A673 (cell line): ENCODE data around the gene POLR1E. TPM values are rescaled to one million over a fixed set of nuclear protein-coding genes. Genes with fewer than 3 reads are reported as not detected.

Experiments used
- Bru-seq: library from RNA; stranded (reverse); fragments of 400-500 nt; gene quantifications from one replicate; lab custom pipeline; 2021; lab: Mats Ljungman, UMichigan
- BruChase-seq, 2 experiments: library from RNA; stranded (reverse); fragments of 400-500 nt; gene quantifications; one replicate each; lab custom pipeline; 2021; lab: Mats Ljungman, UMichigan
- BruUV-seq: library from RNA; stranded (reverse); fragments of 400-500 nt; replicated peaks from 2 replicates; lab custom pipeline; 2021; lab: Mats Ljungman, UMichigan
- CTCF ChIA-PET: fragments of 300-600 bp; sonication (Branson Sonifier 250); formaldehyde crosslinking; loops from one replicate; lab custom pipeline; 2022; ENCODE audit warnings: antibody characterized with exemption; lab: Charles Lee
- POLR2A ChIA-PET: fragments of 300-600 bp; sonication (Branson Sonifier 250); formaldehyde crosslinking; loops from one replicate; lab custom pipeline; 2022; ENCODE audit warnings: antibody characterized with exemption; ENCODE audit not compliant: low non-redundant PET; lab: Charles Lee
- DNase-seq: peaks from one replicate; pipeline ENCODE4 v3.0.0-alpha.2; 2015; ENCODE audit warnings: low spot score
- H3K27ac ChIP-seq: fragments of 200-600 bp; sonication (generic); 2 replicates; pipeline ENCODE4 v1.5.1; 2016; ENCODE audit warnings: mixed run types, low read depth, mild to moderate bottlenecking, mixed read lengths, antibody characterized with exemption, low read length; ENCODE audit not compliant: poor library complexity, severe bottlenecking
- H3K27me3 ChIP-seq: fragments of 200-600 bp; sonication (generic); replicated peaks from 2 replicates; pipeline ENCODE4 v1.6.1; 2017; ENCODE audit warnings: mixed run types, low read depth, mild to moderate bottlenecking, mixed read lengths, antibody characterized with exemption, low read length; ENCODE audit not compliant: insufficient read depth, poor library complexity
- H3K36me3 ChIP-seq: fragments of 200-600 bp; sonication (generic); 2 replicates; pipeline ENCODE4 v1.6.1; 2016; ENCODE audit warnings: mixed run types, mild to moderate bottlenecking, mixed read lengths, antibody characterized with exemption, low read length; ENCODE audit not compliant: insufficient read depth, poor library complexity, severe bottlenecking
- H3K4me1 ChIP-seq: fragments of 200-600 bp; sonication (generic); 2 replicates; pipeline ENCODE4 v1.6.1; 2017; ENCODE audit warnings: mixed run types, mild to moderate bottlenecking, mixed read lengths, antibody characterized with exemption, low read length; ENCODE audit not compliant: insufficient read depth, poor library complexity, severe bottlenecking
- H3K4me3 ChIP-seq: fragments of 200-600 bp; sonication (generic); 2 replicates; pipeline ENCODE4 v1.5.1; 2016; ENCODE audit warnings: low read depth, mixed run types, mild to moderate bottlenecking, mixed read lengths, low read length; ENCODE audit not compliant: poor library complexity, severe bottlenecking
- H3K9me3 ChIP-seq: fragments of 200-600 bp; sonication (generic); 2 replicates; pipeline ENCODE4 v1.6.1; 2016; ENCODE audit warnings: mixed run types, low read depth, mild to moderate bottlenecking, mixed read lengths, antibody characterized with exemption, low read length; ENCODE audit not compliant: poor library complexity, severe bottlenecking
- CTCF ChIP-seq: fragments of 300-800, 200-600 bp; sonication (generic); conservative IDR thresholded peaks from 2 replicates; pipeline ENCODE4 v1.5.1; 2017; ENCODE audit warnings: low read depth, mild to moderate bottlenecking, antibody characterized with exemption, low read length, moderate library complexity, mixed read lengths
- EZH2 ChIP-seq: fragments of 200-600 bp; sonication (generic); IDR thresholded peaks from 2 replicates; pipeline ENCODE4 v1.6.1; 2017; ENCODE audit warnings: borderline replicate concordance, low read depth, mild to moderate bottlenecking, mixed read lengths, antibody characterized with exemption, low read length; ENCODE audit not compliant: poor library complexity, severe bottlenecking
- intact Hi-C: fragments of 100-400 bp; cut with micrococcal nuclease; formaldehyde crosslinking; loops from one replicate; pipeline ENCODE4 v1.10.0; 2022; ENCODE audit not compliant: unreplicated experiment
- long read RNA-seq: library from polyadenylated mRNA; stranded (forward); transcript quantifications from one replicate; pipeline ENCODE4 v2.0.0, GENCODE V29; 2022
- total RNA-seq: library from RNA; stranded (reverse); gene quantifications from 2 replicates; pipeline ENCODE4 v1.2.3, GENCODE V29; 2021

Gene POLR1E
- total RNA-seq (55.1 and 68.8 TPM in 2 replicates), Bru-seq, nascent RNA (percentile 86 among the genes with signal in this experiment), BruChase-seq, experiment 1, labeled RNA remaining after a 2-hour chase (percentile 88 among the genes with signal in this experiment), BruChase-seq, experiment 2, labeled RNA remaining after a 6-hour chase (percentile 93 among the genes with signal in this experiment)
- long read RNA-seq, transcript POLR1E-202 (12 exons, 1,868 nt) = major isoform, 57 of 67 reads
- long read RNA-seq, partial matches to known transcripts = 3 of 67 reads
- long read RNA-seq, other reads (novel, unspliced or antisense) = 5 of 67 reads

DNA sequence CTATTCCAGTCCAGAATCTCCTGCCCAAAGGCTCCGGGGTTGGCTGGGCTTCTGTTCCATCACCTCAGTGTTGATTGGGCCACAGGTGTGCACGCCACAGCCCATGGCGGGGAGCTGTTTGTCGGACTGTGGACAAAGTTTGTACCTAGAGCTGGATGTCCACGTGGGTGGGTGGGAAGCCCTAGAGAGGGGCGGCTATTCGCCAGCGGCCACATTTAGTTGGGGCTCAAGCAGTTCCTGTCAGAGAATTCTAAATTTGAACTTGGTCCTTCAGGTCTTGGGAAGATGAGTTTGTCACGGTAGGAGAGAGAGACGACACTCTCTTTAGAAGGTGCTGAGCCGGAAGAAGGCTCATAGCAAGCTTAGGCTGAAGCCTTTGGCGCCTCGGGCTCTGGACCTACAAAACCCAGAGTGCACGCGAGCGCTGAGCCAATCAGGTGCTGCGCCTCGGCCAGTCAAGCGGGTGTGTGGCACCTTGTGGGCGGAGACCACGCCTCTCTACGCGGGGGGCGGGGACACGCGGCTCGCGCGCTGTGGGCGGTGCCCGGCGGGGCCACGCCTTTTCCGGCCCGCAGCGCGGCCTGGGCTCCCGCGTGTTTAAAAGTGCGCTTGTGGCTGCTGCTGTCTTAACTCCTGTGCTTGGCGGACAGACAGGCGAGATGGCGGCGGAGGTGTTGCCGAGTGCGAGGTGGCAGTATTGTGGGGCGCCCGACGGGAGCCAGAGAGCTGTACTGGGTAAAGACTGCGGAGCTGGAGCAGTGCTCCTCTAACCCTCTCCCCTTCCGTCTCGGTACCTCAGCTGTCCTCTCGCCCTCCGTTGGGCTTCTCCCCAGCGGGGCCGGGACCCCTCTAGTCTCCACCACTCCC, at the start of gene POLR1E:
TSS of gene POLR1E (plus strand) at position 560 of the 867 bp plus-strand sequence. CDS start at position 660, 100 bp downstream.
- Histone ChIP-seq H3K27ac (peak within 1 kb of the TSS; percentile 83), H3K4me3 (peak within 1 kb of the TSS; percentile 76), H3K4me1 (peaks cover 21% of the 10 kb centered on the region), H3K36me3 (peaks cover 36% of the 10 kb centered on the region), H3K27me3 (no peaks in the 10 kb centered on the region), H3K9me3 (no peaks in the 10 kb centered on the region)
- ChIA-PET POLR2A (interaction anchor here (0.7 kb wide), 1 partner anchor 315 kb away, joined by 3 read pairs; no protein-coding TSS in a partner anchor), CTCF (no interaction called here)
- peak; percentile 96 for DNase-seq
- intact Hi-C loops = loop anchor here (10.0 kb wide), 3 partner anchors 99 to 919 kb away; no protein-coding TSS in a partner anchor
- no peak for TF ChIP-seq EZH2
- BruUV-seq = no TSS peak

DNA sequence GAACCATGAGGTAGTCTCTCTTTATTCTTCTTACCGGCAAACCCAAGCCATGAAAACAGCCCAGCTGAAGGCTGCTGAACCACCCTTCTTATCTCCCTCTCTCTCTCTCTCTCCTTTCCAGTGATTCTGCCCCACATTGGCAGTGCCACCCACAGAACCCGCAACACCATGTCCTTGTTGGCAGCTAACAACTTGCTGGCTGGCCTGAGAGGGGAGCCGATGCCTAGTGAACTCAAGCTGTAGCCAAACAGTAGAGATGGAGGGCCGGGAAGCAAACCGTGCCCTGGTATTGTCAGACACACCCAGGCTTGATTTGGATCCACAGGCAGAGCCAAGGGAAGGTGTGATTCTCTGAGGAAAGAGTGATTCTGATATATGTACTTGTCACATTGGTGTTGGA, 49.2 kb upstream of the POLR1E start:
- TF ChIP-seq EZH2 (no peak), CTCF (no peak)
- H3K9me3 ChIP-seq = no peaks in the 10 kb centered on the region
- CTCF ChIA-PET = no interaction called here

GRCh38 chr9:37437010-37437409, 48.7 kb upstream of the POLR1E start:
- intact Hi-C loops = no loop called here
- H3K27ac ChIP-seq = no peak overlapping the region
- H3K27me3 ChIP-seq = no peaks in the 10 kb centered on the region
- H3K36me3 ChIP-seq = peaks cover 81% of the 10 kb centered on the region
- no TSS peak for BruUV-seq
- CTCF ChIA-PET = no interaction called here
- POLR2A ChIA-PET = no interaction called here
- H3K4me1 ChIP-seq = no peaks in the 10 kb centered on the region
- DNase-seq = no peak
- H3K9me3 ChIP-seq = no peaks in the 10 kb centered on the region
- TF ChIP-seq CTCF (no peak), EZH2 (no peak)
- no peak overlapping the region for H3K4me3 ChIP-seq

More for the DNA sequence above, 49.2 kb upstream of the POLR1E start:
- no peaks in the 10 kb centered on the region for H3K4me1 ChIP-seq
- H3K27me3 ChIP-seq = no peaks in the 10 kb centered on the region
- intact Hi-C loops = no loop called here
- peaks cover 80% of the 10 kb centered on the region for H3K36me3 ChIP-seq
- POLR2A ChIA-PET = no interaction called here
- DNase-seq = no peak
- BruUV-seq = no TSS peak
- H3K4me3 ChIP-seq = no peak overlapping the region
- H3K27ac ChIP-seq = no peak overlapping the region
